Endothelial cell of umbilical vein (primary cell): ENCODE results near the gene ITPRID1. TPM values are rescaled to one million over a fixed set of nuclear protein-coding genes. Genes with fewer than 3 reads are reported as not detected.

Experiments used
- BruUV-seq: library from RNA; stranded (reverse); fragments of 400-500 nt; replicated peaks from 2 replicates; lab custom pipeline; 2021; lab: Mats Ljungman, UMichigan
- CTCF ChIA-PET: fragments of 300-600, 350-600 bp; sonication (Branson Sonifier 250); formaldehyde crosslinking; loops from one replicate; lab custom pipeline; 2021; ENCODE audit warnings: antibody characterized with exemption, inconsistent platforms; lab: Charles Lee
- POLR2A ChIA-PET: fragments of 300-600, 350-600 bp; sonication (Branson Sonifier 250); formaldehyde crosslinking; loops from one replicate; lab custom pipeline; 2021; ENCODE audit warnings: antibody characterized with exemption, inconsistent platforms; lab: Charles Lee
- DNase-seq: peaks from one replicate; pipeline ENCODE4 v3.0.0-alpha.2; 2011; ENCODE audit warnings: low read depth, low spot score
- FAIRE-seq: peaks from 2 replicates; lab custom pipeline; 2011; peaks lifted over from hg19 to GRCh38; lab: Jason Lieb, UNC
- H2AFZ ChIP-seq: 2 replicates; pipeline ENCODE4 v1.6.0; 2012; ENCODE audit warnings: low read depth, low read length, control low read depth, inconsistent platforms
- H3K27ac ChIP-seq: 2 replicates; pipeline ENCODE4 v1.5.1; 2011; ENCODE audit warnings: low read depth, mild to moderate bottlenecking, control low read depth, low read length, moderate library complexity; ENCODE audit not compliant: insufficient read depth
- H3K27me3 ChIP-seq, 2 experiments: 2 replicates each; pipeline versions ENCODE4 v1.6.0 to v1.6.1; 2011; ENCODE audit warnings: low read length in 2 of 2, mixed read lengths in 1 of 2; ENCODE audit not compliant: control insufficient read depth in 2 of 2, insufficient read depth in 2 of 2
- H3K36me3 ChIP-seq, 2 experiments: 2 replicates in 1 of 2; 3 replicates in 1 of 2; pipeline ENCODE4 v1.5.1; 2011; ENCODE audit warnings: low read length in 2 of 2, mild to moderate bottlenecking in 1 of 2, moderate library complexity in 1 of 2; ENCODE audit not compliant: control insufficient read depth in 2 of 2, insufficient read depth in 2 of 2; ENCODE audit errors: extremely low read depth in 1 of 2
- H3K4me1 ChIP-seq: 3 replicates; pipeline ENCODE4 v1.5.1; 2011; ENCODE audit warnings: mild to moderate bottlenecking, low read length; ENCODE audit not compliant: control insufficient read depth, insufficient read depth; ENCODE audit errors: extremely low read depth
- H3K4me2 ChIP-seq: 2 replicates; pipeline ENCODE4 v1.6.1; 2011; ENCODE audit warnings: low read length, control low read depth, mixed read lengths; ENCODE audit not compliant: insufficient read depth
- H3K4me3 ChIP-seq, 3 experiments: fragments of 200-600 bp in 1 of 3; sonication (generic), shearing (Covaris generic) in 1 of 3; replicated peaks in 1 of 3; 2 replicates each; pipeline ENCODE4 v1.5.1; 2011 to 2016; ENCODE audit warnings: control low read depth in 3 of 3, low read length in 3 of 3, mild to moderate bottlenecking in 2 of 3, inconsistent platforms in 1 of 3, low read depth in 1 of 3, moderate library complexity in 1 of 3; ENCODE audit not compliant: insufficient read depth in 1 of 3
- H3K79me2 ChIP-seq: 2 replicates; pipeline ENCODE4 v1.6.0; 2012; ENCODE audit warnings: low read length, inconsistent platforms; ENCODE audit not compliant: control insufficient read depth, insufficient read depth
- H3K9ac ChIP-seq: replicated peaks from 2 replicates; pipeline ENCODE3; 2011; ENCODE audit warnings: low read length, control low read depth; ENCODE audit not compliant: insufficient read depth; ENCODE audit errors: extremely low read depth
- H3K9me1 ChIP-seq: replicated peaks from 3 replicates; pipeline ENCODE4 v1.6.0; 2011; ENCODE audit warnings: mild to moderate bottlenecking, low read length; ENCODE audit not compliant: control insufficient read depth, insufficient read depth; ENCODE audit errors: extremely low read depth
- H3K9me3 ChIP-seq: replicated peaks from 2 replicates; pipeline ENCODE4 v1.5.1; 2012; ENCODE audit warnings: low read length, inconsistent platforms; ENCODE audit not compliant: control insufficient read depth, insufficient read depth
- H4K20me1 ChIP-seq: replicated peaks from 2 replicates; pipeline ENCODE3; 2011; ENCODE audit warnings: mild to moderate bottlenecking, low read length; ENCODE audit not compliant: control insufficient read depth, insufficient read depth; ENCODE audit errors: extremely low read depth
- EZH2 ChIP-seq: IDR thresholded peaks from 2 replicates; pipeline ENCODE4 v1.6.1; 2012; ENCODE audit warnings: borderline replicate concordance, low read depth, mild to moderate bottlenecking, moderate library complexity, low read length, inconsistent platforms; ENCODE audit not compliant: severe bottlenecking
- FOS ChIP-seq: IDR thresholded peaks from 2 replicates; pipeline ENCODE4 v1.6.1; 2011; ENCODE audit warnings: mild to moderate bottlenecking, low read length, moderate library complexity, borderline replicate concordance; ENCODE audit not compliant: insufficient read depth
- GATA2 ChIP-seq: IDR thresholded peaks from 2 replicates; pipeline ENCODE4 v1.7.0; 2011; ENCODE audit warnings: low read depth, mild to moderate bottlenecking, moderate library complexity, mixed read lengths, low read length; ENCODE audit not compliant: insufficient read length, insufficient read depth
- JUN ChIP-seq: IDR thresholded peaks from 2 replicates; pipeline ENCODE4 v1.6.1; 2011; ENCODE audit warnings: borderline replicate concordance, low read depth; ENCODE audit not compliant: insufficient read length, insufficient read depth
- MAX ChIP-seq: IDR thresholded peaks from 2 replicates; pipeline ENCODE4 v1.6.1; 2011; ENCODE audit not compliant: insufficient read depth, insufficient read length
- MYC ChIP-seq: IDR thresholded peaks from one replicate; pipeline ENCODE4 v1.6.1; 2011; ENCODE audit warnings: mild to moderate bottlenecking, low read depth, low read length
- POLR2A ChIP-seq: IDR thresholded peaks from 2 replicates; pipeline ENCODE4 v1.6.1; 2012; ENCODE audit warnings: low read depth, mild to moderate bottlenecking, control low read depth, low read length
- POLR2AphosphoS5 ChIP-seq: IDR thresholded peaks from 2 replicates; pipeline ENCODE4 v1.6.1; 2012; ENCODE audit warnings: low read depth, mild to moderate bottlenecking, control low read depth, low read length, moderate library complexity; ENCODE audit not compliant: insufficient read depth
- dilution Hi-C: fragments of 300-500 bp; cut with MboI; formaldehyde crosslinking; loops from one replicate; pipeline ENCODE4 v1.15.0; 2019; ENCODE audit warnings: low sequenced_read_pairs; ENCODE audit not compliant: extremely low pct_ligation_motif_present
- intact Hi-C: fragments of 100-400 bp; cut with micrococcal nuclease; formaldehyde crosslinking; loops from one replicate; pipeline ENCODE4 v1.10.0; 2022
- polyA plus RNA-seq, 4 experiments: library from polyadenylated mRNA; depleted of rRNA in 3 of 4; stranded (reverse) in 3 of 4; unstranded in 1 of 4; fragments of >200 nt; gene quantifications; 2 replicates each; pipeline versions ENCODE4 v1.2.1 to v1.2.3, GENCODE V29; 2011 to 2012; ENCODE audit warnings: missing spikeins in 1 of 4
- total RNA-seq: library from RNA; stranded (reverse); gene quantifications from 2 replicates; pipeline ENCODE4 v1.2.3, GENCODE V29; 2021
- TF ChIP-seq, protein P1 (sequence below), 2 donors: IDR thresholded peaks; 1 replicate in 1 of 2; 2 replicates in 1 of 2; pipeline ENCODE4 v1.5.1; 2011; ENCODE audit warnings: low read length in 2 of 2, mild to moderate bottlenecking in 2 of 2, moderate library complexity in 2 of 2, control low read depth in 1 of 2, inconsistent platforms in 1 of 2, low read depth in 1 of 2; ENCODE audit not compliant: insufficient read depth in 1 of 2; ENCODE audit errors: extremely low read depth in 1 of 2

The ITPRID1 gene
- total and polyA plus RNA-seq, 2 donors (not counting 3 experiments of a cell fraction or from before 2014, with no cell fraction given): not detected

GRCh38 chr7:31602041-31602625 lies 88.2 kb downstream of the ITPRID1 start:
- BruUV-seq: no TSS peak
- DNase-seq (no peak), FAIRE-seq (no peak)
- Histone ChIP-seq H4K20me1 (no peaks in the 10 kb centered on the region), H3K27ac (no peak overlapping the region), H2AFZ (no peak overlapping the region), H3K4me1 (no peaks in the 10 kb centered on the region), H3K4me3 (no peak overlapping the region), H3K79me2 (no peaks in the 10 kb centered on the region), H3K36me3 (no peaks in the 10 kb centered on the region), H3K9ac (no peak overlapping the region), H3K9me1 (no peaks in the 10 kb centered on the region), H3K27me3 (no peaks in the 10 kb centered on the region), H3K9me3 (no peaks in the 10 kb centered on the region), H3K4me2 (no peak overlapping the region)
- dilution Hi-C loops: no loop called here
- intact Hi-C loops: no loop called here
- POLR2A ChIA-PET: no interaction called here
- CTCF ChIA-PET: no interaction called here
- TF ChIP-seq EZH2 (no peak), POLR2AphosphoS5 (no peak), POLR2A (no peak), FOS (no peak), JUN (no peak), MYC (no peak), MAX (no peak), GATA2 (no peak)
- TF ChIP-seq, protein P1, sequence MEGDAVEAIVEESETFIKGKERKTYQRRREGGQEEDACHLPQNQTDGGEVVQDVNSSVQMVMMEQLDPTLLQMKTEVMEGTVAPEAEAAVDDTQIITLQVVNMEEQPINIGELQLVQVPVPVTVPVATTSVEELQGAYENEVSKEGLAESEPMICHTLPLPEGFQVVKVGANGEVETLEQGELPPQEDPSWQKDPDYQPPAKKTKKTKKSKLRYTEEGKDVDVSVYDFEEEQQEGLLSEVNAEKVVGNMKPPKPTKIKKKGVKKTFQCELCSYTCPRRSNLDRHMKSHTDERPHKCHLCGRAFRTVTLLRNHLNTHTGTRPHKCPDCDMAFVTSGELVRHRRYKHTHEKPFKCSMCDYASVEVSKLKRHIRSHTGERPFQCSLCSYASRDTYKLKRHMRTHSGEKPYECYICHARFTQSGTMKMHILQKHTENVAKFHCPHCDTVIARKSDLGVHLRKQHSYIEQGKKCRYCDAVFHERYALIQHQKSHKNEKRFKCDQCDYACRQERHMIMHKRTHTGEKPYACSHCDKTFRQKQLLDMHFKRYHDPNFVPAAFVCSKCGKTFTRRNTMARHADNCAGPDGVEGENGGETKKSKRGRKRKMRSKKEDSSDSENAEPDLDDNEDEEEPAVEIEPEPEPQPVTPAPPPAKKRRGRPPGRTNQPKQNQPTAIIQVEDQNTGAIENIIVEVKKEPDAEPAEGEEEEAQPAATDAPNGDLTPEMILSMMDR (IDR thresholded peaks at IDR 0.05; ENCODE audit: extremely low read depth in 1 of 2, insufficient read depth in 1 of 2, low read depth in 1 of 2, low read length in 2 of 2): no peak
